PC-3 (cell line): ENCODE measurements around the gene FLNB. TPM values are rescaled to one million over a fixed set of nuclear protein-coding genes. Genes with fewer than 3 reads are reported as not detected.

Source experiments
- ATAC-seq: fragments of 200-7000 bp; cut with Tn5 transposase; 2 replicates; pipeline ENCODE4 v1.9.1; 2020; ENCODE audit warnings: mild to moderate bottlenecking, moderate library complexity
- BruUV-seq: library from RNA; stranded (reverse); fragments of 400-500 nt; replicated peaks from 2 replicates; lab custom pipeline; 2021; lab: Mats Ljungman, UMichigan
- CTCF ChIA-PET: fragments of 300-600 bp; sonication (Branson Sonifier 250); formaldehyde crosslinking; loops from one replicate; lab custom pipeline; 2022; ENCODE audit warnings: antibody characterized with exemption; lab: Charles Lee
- POLR2A ChIA-PET: fragments of 300-600 bp; sonication (Branson Sonifier 250); formaldehyde crosslinking; loops from one replicate; lab custom pipeline; 2022; ENCODE audit warnings: antibody characterized with exemption; ENCODE audit not compliant: unreplicated experiment; lab: Charles Lee
- DNase-seq: peaks from one replicate; pipeline ENCODE4 v3.0.0-alpha.2; 2015
- H2AFZ ChIP-seq: fragments of 300-600 bp; sonication (generic); 2 replicates; pipeline ENCODE4 v1.6.0; 2016; ENCODE audit warnings: antibody characterized with exemption, low read length
- H3F3A ChIP-seq: fragments of 300-600 bp; sonication (generic); one replicate; pipeline ENCODE4 v1.6.0; 2017; ENCODE audit warnings: antibody characterized with exemption, low read length, control low read depth, mild to moderate bottlenecking; ENCODE audit not compliant: unreplicated experiment
- H3K27ac ChIP-seq: fragments of 300-600 bp; sonication (generic); 2 replicates; pipeline ENCODE4 v1.5.1; 2016; ENCODE audit warnings: mild to moderate bottlenecking, low read length
- H3K27me3 ChIP-seq: fragments of 300-600 bp; sonication (generic); 2 replicates; pipeline ENCODE4 v1.6.1; 2016; ENCODE audit warnings: low read length, mixed read lengths
- H3K36me3 ChIP-seq: fragments of 300-600 bp; sonication (generic); 2 replicates; pipeline ENCODE4 v1.6.1; 2016; ENCODE audit warnings: low read depth, mixed run types, low read length, mixed read lengths
- H3K4me1 ChIP-seq: fragments of 300-600 bp; sonication (generic); 2 replicates; pipeline ENCODE4 v1.5.1; 2016; ENCODE audit warnings: low read length; ENCODE audit not compliant: insufficient read depth
- H3K4me2 ChIP-seq: fragments of 300-600 bp; sonication (generic); 2 replicates; pipeline ENCODE4 v1.6.0; 2016; ENCODE audit warnings: low read length
- H3K4me3 ChIP-seq: fragments of 300-600 bp; sonication (generic); 2 replicates; pipeline ENCODE4 v1.5.1; 2016; ENCODE audit warnings: mild to moderate bottlenecking, low read length, mixed read lengths
- H3K79me2 ChIP-seq: fragments of 300-600 bp; sonication (generic); 2 replicates; pipeline ENCODE4 v1.6.1; 2017; ENCODE audit warnings: low read length, mixed read lengths
- H3K9ac ChIP-seq: fragments of 300-600 bp; sonication (generic); 2 replicates; pipeline ENCODE4 v1.6.0; 2016; ENCODE audit warnings: mild to moderate bottlenecking, low read length
- H3K9me2 ChIP-seq: fragments of 300-600 bp; sonication (generic); replicated peaks from 2 replicates; pipeline ENCODE4 v1.6.1; 2016; ENCODE audit warnings: mixed run types, low read length, mixed read lengths
- H3K9me3 ChIP-seq: fragments of 300-600 bp; sonication (generic); 2 replicates; pipeline ENCODE4 v1.6.1; 2016; ENCODE audit warnings: low read length, mixed read lengths
- H4K20me1 ChIP-seq: fragments of 300-600 bp; sonication (generic); 2 replicates; pipeline ENCODE4 v1.6.1; 2016; ENCODE audit warnings: low read length, mixed read lengths
- EZH2 ChIP-seq: fragments of 300-600 bp; sonication (generic); IDR thresholded peaks from one replicate; pipeline ENCODE4 v1.6.1; 2017; ENCODE audit warnings: antibody characterized with exemption, mild to moderate bottlenecking, low read length; ENCODE audit not compliant: unreplicated experiment
- EZH2phosphoT487 ChIP-seq: fragments of 300-600 bp; sonication (generic); IDR thresholded peaks from 2 replicates; pipeline ENCODE4 v1.6.1; 2018; ENCODE audit warnings: mild to moderate bottlenecking, antibody characterized with exemption, low read length, borderline replicate concordance
- intact Hi-C: fragments of 100-400 bp; cut with micrococcal nuclease; formaldehyde crosslinking; loops from 2 replicates; pipeline ENCODE4 v1.9.0; 2023
- total RNA-seq: library from RNA; depleted of rRNA; stranded (reverse); fragments of >200 nt; gene quantifications from 2 replicates; pipeline ENCODE4 v1.2.3, GENCODE V29; 2014
- TF ChIP-seq, protein P1 (sequence below): fragments of 300-600 bp; sonication (generic); conservative IDR thresholded peaks from 2 replicates; pipeline ENCODE4 v1.5.1; 2017; ENCODE audit warnings: antibody characterized with exemption, low read depth, mild to moderate bottlenecking, low read length

The FLNB gene
- total RNA-seq, 1 experiment from 2014 or later, result 505 TPM

DNA sequence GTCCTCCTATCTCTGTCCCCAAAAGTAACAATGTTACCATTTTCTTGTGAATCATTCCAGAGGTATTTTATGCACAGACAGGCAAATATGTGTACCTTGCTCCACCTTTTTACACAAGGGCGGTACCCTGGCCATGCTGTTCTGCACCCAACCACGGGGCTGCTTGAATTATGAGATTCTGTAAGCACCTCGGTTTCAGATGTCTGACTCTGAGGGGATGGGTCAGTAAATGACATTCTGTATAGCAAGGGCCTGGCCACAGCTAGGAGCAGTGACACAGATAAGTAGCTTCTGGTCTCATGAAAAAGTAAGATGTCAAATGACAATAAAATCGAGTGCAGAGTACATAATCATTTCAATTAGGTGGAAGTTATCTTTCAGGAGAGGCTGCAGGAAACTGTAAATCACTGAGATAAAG is 30.4 kb upstream of the FLNB start:
- H3K9ac ChIP-seq, result peak overlapping the region; percentile 23
- BruUV-seq, result no TSS peak
- ChIA-PET POLR2A (interaction anchor here (1.0 to 1.1 kb wide), 2 partner anchors 19 to 30 kb away, joined by 6 to 12 read pairs; partner anchors contain the start of gene FLNB), CTCF (interaction anchor here (0.6 to 0.9 kb wide), 2 partner anchors 16 to 30 kb away, joined by 3 to 4 read pairs; no protein-coding TSS in a partner anchor)
- ATAC-seq (peak; percentile 67), DNase-seq (peak; percentile 95)
- H3K79me2 ChIP-seq, result peaks cover 13% of the 10 kb centered on the region
- H2AFZ ChIP-seq, result peak overlapping the region; percentile 13; the same call in 1 of the 2 replicates
- peak overlapping the region; percentile 6; the same call in 1 of the 2 replicates for H3K4me3 ChIP-seq
- H3K9me2 ChIP-seq, result no peaks in the 10 kb centered on the region
- intact Hi-C loops, result loop anchor here (1.0 to 10.0 kb wide), 3 partner anchors 22 to 187 kb away; no protein-coding TSS in a partner anchor
- TF ChIP-seq, protein P1, sequence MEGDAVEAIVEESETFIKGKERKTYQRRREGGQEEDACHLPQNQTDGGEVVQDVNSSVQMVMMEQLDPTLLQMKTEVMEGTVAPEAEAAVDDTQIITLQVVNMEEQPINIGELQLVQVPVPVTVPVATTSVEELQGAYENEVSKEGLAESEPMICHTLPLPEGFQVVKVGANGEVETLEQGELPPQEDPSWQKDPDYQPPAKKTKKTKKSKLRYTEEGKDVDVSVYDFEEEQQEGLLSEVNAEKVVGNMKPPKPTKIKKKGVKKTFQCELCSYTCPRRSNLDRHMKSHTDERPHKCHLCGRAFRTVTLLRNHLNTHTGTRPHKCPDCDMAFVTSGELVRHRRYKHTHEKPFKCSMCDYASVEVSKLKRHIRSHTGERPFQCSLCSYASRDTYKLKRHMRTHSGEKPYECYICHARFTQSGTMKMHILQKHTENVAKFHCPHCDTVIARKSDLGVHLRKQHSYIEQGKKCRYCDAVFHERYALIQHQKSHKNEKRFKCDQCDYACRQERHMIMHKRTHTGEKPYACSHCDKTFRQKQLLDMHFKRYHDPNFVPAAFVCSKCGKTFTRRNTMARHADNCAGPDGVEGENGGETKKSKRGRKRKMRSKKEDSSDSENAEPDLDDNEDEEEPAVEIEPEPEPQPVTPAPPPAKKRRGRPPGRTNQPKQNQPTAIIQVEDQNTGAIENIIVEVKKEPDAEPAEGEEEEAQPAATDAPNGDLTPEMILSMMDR, result no peak
- TF ChIP-seq EZH2 (no peak), EZH2phosphoT487 (no peak)
- H3K27ac ChIP-seq, result peak overlapping the region; percentile 84
- no peaks in the 10 kb centered on the region for H4K20me1 ChIP-seq
- no peaks in the 10 kb centered on the region for H3K9me3 ChIP-seq
- peak overlapping the region; percentile 74 for H3K4me2 ChIP-seq
- peaks cover 12% of the 10 kb centered on the region for H3F3A ChIP-seq
- no peaks in the 10 kb centered on the region for H3K27me3 ChIP-seq
- peaks cover 61% of the 10 kb centered on the region for H3K4me1 ChIP-seq
- H3K36me3 ChIP-seq, result no peaks in the 10 kb centered on the region

DNA sequence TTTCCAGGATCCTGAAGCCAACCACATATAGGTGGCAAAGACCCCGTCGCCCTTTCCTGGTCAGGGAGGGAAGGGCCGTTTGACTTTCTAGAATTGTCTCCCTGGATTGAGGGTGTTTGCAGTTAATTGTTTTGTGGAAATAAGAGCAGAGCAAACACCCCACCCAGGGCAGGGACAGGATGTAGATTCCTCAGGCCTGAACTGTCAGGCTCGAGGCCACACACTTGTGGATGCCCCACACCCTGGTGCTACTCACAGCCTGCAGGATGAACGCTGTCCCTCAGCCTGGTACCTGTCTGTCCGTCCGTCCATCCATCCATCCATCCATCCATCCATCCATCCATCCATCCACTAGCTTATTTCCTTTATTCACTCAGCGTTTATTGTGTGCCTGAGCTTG is 29.9 kb upstream of the FLNB start:
- H3K4me3 ChIP-seq, result peak overlapping the region; percentile 6; the same call in 1 of the 2 replicates
- CTCF ChIA-PET, result interaction anchor here (0.6 to 0.9 kb wide), 2 partner anchors 16 to 29 kb away, joined by 3 to 4 read pairs; no protein-coding TSS in a partner anchor

More for the DNA sequence above, 29.9 kb upstream of the FLNB start:
- ATAC-seq (peak; percentile 72), DNase-seq (peak; percentile 77)
- Histone ChIP-seq H3K9me2 (no peaks in the 10 kb centered on the region), H3K4me1 (peaks cover 61% of the 10 kb centered on the region), H3F3A (peaks cover 12% of the 10 kb centered on the region), H3K9ac (peak overlapping the region; percentile 23), H3K9me3 (no peaks in the 10 kb centered on the region), H3K79me2 (peaks cover 13% of the 10 kb centered on the region), H3K27me3 (no peaks in the 10 kb centered on the region), H4K20me1 (no peaks in the 10 kb centered on the region), H3K4me2 (peak overlapping the region; percentile 74), H3K27ac (peak overlapping the region; percentile 84), H3K36me3 (no peaks in the 10 kb centered on the region), H2AFZ (peak overlapping the region; percentile 13; the same call in 1 of the 2 replicates)
- intact Hi-C loops, result loop anchor here (1.0 to 10.0 kb wide), 3 partner anchors 22 to 186 kb away; no protein-coding TSS in a partner anchor
- POLR2A ChIA-PET, result interaction anchor here (1.0 to 1.1 kb wide), 2 partner anchors 19 to 30 kb away, joined by 6 to 12 read pairs; partner anchors contain the start of gene FLNB
- TF ChIP-seq, protein P1, result no peak
- TF ChIP-seq EZH2, result no peak
- TSS peak; percentile 46 for BruUV-seq
